GM21526 (cell line): ENCODE results near the gene ENPP7.
"Not testable (repeated sequence)": the region's sequence is repeated elsewhere in the genome, so short reads cannot be mapped to it uniquely, and the experiment has no call there.

Experiments used
- ATAC-seq: cut with Tn5 transposase; IDR thresholded peaks from one replicate; pipeline ENCODE4 v1.9.1; 2021; ENCODE audit warnings: moderate library complexity; ENCODE audit not compliant: unreplicated experiment, low FRiP score

Gene ENPP7

GRCh38 chr17:79748295-79749099, 17.8 kb downstream of the ENPP7 start:
- no peak for ATAC-seq

DNA sequence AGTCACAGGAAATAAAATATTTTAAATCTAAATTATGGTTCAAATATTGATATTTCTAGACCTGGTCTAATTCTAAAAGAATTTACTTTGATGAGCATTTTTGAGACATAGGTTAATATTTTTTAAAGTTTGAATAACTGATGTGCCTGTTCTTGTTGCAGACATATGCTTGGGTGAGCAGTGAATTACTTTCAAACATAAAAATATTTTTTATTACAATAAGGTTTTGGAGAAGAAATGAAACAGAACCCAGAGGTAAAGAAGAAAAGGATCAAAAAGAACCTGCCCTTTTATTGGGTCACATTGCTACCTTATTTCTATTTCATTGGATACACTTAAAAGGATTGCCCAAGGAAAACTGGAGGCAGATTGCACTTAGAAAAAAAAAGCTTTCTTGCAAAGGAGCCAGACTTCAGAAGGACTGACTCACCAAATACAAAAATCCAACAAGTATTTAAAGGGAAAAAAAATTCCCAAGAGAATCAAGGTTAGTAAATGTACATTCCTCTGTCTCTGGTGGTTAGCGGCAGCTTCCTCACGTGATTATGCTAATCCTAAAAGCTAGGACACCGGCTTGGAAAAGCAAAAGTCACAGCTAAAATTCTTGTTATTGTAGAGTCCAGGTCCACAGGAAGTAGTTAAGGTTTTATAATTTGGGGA, 18.5 kb downstream of the ENPP7 start:
- ATAC-seq = no peak

DNA sequence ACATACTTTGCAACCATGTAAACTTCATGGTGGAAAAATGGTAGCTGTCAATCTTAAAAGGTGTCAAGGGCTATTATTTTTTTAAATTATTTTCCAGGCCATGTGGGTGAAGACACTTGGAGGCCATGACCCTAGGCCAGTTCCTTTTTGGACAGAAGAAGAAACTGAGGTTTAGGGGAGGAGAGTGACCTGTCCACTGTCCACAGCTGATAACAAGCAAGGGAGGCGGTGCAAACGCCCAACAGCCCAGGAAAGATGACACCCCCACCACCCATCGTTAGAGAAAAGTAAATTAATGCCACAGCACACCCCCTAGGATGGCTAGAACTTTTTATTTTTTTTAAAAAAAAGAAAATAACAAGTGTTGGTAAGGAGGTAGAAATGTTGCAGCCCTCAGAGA, 19.2 kb downstream of the ENPP7 start:
- no peak for ATAC-seq

- ATAC-seq = no peak
Measured at GRCh38 chr17:79750650-79751545, 20.2 kb downstream of the ENPP7 start.

DNA sequence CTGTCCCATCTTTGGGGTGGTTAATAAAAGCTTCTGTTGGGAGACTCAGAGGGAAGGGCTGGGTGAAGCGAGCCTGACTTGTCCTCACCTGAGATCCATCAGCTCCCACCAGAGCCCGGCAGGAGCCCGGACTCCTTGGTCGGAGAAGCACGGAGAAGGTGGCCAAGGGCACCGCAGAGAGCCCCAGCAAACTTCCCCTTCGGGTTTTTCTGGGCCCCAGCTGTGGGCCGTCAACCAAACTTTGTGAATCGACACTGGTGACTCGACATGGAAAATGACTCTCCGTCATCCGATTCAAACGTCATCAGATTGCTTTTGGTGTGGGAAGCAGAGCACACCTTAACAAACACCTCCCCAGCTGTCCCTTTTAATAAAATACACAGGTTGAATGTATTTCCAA, 21.4 kb downstream of the ENPP7 start:
- ATAC-seq = no peak

DNA sequence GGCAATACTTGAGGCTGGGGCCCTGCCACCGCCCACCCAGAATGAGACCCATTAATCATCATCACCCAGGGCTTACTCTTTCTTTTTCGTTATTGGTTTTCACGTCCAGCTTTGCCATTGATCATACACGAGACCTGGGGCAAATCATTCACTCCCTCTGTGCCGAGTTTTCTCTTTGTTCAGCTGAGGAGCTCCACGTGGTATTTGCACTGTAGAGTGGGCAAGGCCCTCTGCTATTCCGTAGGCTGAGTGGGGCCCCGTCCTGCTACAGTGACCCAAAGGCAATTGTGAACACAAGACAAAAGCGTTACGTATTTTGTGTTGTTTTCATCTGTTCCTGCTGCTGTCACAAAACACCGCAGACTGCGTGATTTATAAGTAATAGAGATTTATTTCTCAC, 23.6 kb downstream of the ENPP7 start:
- no peak for ATAC-seq

GRCh38 chr17:79754903-79755302, 24.2 kb downstream of the ENPP7 start:
- not testable (repeated sequence) for ATAC-seq

DNA sequence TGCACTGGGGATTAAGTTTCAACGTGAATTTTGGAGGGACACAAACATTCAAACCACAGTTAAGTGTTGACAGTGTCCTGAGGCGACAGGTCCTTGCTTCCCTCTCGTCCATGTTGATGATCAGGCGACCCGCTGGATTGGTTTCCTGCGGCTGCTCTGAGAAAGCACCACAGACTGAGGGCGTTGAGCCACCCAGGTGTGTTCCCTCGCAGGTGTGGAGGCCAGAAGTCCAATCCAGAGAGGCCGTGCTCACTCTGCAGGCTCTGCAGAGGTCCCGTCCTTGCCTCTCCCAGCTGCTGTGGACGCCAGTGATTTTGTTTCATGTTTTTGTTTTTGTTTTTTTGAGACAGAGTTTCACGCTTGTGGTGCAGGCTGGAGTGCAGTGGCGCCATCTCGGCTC, 24.8 kb downstream of the ENPP7 start:
- no peak for ATAC-seq

DNA sequence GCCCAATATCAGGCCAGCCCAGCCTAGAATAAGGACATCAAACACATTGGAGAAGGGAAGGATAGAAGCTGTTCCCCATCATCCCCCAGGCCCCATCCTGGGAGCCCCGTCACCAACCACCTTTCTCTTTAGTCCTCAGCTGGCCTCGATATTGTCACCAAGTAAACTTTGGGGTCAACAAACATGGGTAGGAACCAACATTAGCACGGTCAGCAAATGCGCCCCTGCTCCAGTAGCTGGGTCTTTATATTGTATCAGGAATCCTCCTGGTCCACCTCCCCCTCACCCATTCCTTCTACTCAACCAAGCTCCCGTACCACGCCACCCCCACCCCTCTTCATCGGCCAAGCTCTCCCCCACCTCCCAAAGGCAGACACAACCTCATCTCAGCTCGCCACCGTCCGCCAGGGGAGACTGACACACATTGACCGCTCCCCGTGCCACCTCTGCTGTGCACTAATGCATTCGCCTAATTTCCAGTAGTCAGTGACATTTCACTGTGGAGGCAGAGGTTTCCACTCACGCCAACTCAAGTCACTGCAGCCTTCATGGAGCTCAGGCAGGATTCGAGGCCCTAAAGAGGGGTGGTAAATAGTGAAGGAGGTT, 26.5 kb downstream of the ENPP7 start:
- ATAC-seq = no peak

GRCh38 chr17:79758271-79758670, 27.5 kb downstream of the ENPP7 start:
- no peak for ATAC-seq

- ATAC-seq = no peak
Measured at GRCh38 chr17:79760197-79760906, 29.6 kb downstream of the ENPP7 start.

- ATAC-seq = no peak
Measured at GRCh38 chr17:79761894-79762589, 31.3 kb downstream of the ENPP7 start.

- no peak for ATAC-seq
Measured at GRCh38 chr17:79765708-79766107, 35.0 kb downstream of the ENPP7 start.

DNA sequence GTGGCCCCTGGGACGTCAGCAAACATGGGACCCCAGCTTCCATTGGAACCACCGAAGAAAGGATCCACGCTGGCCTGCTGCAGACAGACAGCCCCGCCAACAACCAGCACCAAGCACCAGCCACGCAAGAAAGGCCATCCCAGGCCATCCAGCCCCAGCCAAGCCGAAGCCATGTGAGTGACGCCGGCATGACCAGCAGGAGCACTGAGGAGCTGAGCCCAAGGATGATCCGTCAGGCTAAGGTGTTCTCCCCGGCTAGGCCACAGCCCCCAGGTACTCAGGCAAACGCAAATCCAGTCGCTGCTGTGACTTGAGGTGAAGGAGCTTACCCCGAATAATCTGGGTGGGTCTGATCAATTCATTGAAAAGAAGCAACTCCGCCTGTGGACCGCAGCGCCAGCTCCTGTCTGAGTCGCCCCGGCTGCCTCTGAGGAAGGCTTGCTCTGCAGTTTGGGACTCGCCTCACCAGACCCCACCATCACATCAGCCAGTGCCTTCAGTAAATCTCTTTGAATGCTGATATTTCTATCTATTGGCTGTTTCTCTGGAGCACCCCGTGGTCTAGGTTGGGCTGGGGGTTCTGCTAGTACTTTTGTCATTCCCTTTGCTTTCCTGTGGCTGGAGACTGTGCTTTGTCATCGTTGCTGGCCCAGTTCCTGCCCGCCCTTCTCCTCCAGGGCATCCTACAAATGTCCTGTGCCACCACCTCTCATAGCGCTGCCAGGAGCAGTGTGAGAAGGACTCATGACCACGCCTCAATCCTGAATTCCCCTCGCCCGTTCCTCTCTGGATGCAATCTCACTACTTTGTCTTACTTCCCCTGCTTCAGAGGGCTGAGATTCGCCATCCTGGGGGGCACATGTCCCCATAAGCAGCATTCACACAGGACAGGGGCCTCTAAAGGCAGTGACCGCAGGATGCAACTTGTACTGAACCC, 39.1 kb downstream of the ENPP7 start:
- ATAC-seq = no peak

DNA sequence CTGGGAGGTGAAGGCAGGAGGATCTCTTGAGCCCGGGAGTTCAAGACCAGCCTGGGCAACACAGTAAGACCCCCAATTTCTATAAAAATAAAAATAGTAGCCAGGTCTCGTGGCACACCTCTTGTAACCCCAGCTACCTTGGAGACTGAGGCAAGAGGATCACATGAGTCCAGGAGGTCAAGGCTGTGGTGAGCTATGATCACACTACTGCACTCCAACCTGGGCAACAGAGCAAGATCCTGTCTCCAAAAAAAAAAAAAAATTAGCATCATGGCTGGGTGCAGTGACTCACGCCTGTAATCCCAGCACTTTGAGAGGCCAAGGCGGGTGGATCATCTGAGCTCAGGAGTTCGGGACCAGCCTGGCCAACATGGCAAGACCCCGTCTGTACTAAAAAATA, 40.5 kb downstream of the ENPP7 start:
- no peak for ATAC-seq

- ATAC-seq = not testable (repeated sequence)
Measured at GRCh38 chr17:79772726-79773125, 42.0 kb downstream of the ENPP7 start.

GRCh38 chr17:79774561-79774975, 43.8 kb downstream of the ENPP7 start:
- no peak for ATAC-seq

DNA sequence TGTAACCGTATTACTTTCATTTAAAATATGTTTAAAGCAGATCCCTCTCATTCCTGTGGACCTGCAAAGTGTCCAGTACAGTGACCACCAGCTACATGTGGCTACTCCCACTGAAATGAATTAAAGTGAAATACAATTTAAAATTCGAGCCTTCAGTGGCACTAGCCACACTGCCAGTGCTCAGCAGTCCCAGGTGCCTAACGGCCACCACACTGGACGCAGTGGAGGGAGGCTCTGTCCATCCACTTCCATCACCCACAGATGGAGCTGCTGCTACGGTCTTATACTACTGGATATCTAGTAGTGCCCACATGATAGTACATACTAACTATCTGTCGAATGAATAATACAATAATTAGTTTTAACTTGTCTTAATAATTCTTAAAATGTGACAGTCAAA, 44.9 kb downstream of the ENPP7 start:
- ATAC-seq = no peak
